ENCODE results near the gene CFAP46.

CFAP46 gene

DNA sequence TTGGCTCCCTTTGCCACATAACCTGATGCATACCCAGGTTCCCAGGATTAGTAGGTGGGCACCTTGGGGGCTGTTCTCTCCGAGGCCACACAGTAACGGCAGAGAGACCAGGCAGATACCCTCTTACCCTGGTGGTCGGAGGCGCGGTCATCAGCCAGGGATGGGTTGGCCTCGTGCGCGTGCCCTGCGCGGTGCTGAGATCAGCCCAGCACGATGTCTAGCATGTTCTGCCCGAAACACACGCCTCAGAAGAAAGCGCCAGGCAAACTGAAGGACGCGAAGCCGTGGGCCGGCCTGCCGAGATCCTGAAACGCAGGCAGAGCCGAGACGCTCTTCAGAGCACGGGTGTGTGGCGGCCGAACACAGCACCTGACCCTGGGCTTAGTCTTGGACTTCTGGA lies 34.7 kb upstream of the CFAP46 start:
- H3K27ac ChIP-seq = no peak overlapping the region
- TF ChIP-seq, protein P1, sequence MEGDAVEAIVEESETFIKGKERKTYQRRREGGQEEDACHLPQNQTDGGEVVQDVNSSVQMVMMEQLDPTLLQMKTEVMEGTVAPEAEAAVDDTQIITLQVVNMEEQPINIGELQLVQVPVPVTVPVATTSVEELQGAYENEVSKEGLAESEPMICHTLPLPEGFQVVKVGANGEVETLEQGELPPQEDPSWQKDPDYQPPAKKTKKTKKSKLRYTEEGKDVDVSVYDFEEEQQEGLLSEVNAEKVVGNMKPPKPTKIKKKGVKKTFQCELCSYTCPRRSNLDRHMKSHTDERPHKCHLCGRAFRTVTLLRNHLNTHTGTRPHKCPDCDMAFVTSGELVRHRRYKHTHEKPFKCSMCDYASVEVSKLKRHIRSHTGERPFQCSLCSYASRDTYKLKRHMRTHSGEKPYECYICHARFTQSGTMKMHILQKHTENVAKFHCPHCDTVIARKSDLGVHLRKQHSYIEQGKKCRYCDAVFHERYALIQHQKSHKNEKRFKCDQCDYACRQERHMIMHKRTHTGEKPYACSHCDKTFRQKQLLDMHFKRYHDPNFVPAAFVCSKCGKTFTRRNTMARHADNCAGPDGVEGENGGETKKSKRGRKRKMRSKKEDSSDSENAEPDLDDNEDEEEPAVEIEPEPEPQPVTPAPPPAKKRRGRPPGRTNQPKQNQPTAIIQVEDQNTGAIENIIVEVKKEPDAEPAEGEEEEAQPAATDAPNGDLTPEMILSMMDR (conservative IDR thresholded peaks at IDR 0.05) = no peak

DNA sequence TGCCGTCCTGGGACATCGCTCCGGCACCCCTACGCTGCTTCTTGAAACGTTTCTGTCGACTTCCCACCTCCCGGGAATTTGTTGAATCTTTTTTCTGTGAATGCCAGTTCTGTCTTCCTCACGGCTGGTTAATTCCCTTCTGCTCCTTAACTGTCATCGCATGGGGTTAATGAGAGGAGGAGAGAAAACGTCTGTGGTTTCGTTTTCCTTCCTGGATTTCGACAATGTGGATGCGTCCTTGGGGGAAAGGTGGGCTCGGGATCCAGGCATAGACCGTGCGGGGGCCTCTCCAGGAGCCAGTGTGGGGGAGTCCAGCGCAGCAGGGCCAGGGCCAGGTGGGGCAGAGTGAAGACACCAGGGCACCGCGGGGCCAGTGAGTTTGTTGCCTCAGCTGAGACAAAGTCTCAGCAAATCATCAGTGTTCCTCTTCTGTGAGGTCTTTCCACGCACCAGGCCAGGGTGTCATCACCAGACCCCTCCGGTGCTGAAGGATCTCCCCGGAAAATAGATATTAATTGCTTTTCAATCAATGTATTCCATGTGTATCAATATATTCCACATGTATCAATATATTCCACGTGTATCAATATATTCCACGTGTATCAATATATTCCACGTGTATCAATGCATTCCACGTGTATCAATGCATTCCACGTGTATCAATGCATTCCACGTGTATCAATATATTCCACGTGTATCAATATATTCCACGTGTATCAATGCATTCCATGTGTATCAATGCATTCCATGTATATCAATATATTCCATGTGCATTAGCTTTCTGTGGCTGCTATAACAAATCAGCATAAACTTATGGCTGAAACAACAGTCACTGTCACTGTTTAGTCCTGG lies 33.7 kb upstream of the CFAP46 start:
- no peak overlapping the region for H3K27ac ChIP-seq
- TF ChIP-seq, protein P1 (conservative IDR thresholded peaks at IDR 0.05) = no peak

DNA sequence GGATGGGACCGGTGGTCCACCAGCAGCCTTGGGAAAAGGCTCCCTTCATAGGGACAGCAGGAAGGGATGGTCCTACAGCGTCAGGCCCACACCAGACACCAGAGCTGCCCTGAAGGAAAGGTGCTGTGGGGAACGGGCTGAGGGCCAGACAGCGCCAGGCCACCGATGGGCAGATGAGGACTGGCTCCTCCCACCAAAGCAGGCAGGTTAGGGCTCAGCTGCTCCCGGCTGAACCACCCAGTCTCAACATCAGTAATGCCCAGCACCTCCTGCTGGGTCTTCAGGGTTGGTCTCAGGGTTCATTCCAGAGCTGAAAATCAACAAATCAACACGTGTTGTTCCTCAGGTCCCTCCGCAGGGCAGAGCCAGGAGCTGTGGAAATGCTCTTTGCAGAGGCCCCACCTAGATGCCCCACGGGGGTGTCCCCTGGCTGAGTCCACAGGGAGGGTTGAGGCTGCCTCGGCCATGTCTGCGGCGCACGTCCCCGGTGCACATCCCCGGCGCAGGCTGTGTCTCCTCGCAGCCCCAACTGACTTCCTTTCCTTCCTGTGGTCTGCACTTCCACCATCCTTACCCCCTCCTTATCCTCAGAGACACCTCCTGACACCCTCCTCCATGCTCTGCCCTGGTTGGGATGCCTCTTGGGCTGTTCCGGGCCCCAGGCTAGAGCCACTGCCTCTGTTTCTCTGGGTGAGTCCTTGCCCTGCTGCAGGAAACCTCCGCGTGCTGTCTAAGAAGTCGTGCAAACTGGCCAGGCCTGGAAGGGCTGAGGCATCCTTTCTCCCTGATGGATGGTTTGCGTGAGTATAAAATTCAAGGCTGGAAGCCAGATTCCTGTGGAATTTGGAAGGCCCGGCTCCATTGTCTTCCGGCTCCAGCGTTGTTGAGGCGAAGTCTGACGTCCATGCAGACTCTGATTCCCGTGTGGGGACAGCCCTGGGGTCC lies 32.8 kb upstream of the CFAP46 start:
- TF ChIP-seq, protein P1 (conservative IDR thresholded peaks at IDR 0.05) = no peak
- H3K27ac ChIP-seq = no peak overlapping the region

DNA sequence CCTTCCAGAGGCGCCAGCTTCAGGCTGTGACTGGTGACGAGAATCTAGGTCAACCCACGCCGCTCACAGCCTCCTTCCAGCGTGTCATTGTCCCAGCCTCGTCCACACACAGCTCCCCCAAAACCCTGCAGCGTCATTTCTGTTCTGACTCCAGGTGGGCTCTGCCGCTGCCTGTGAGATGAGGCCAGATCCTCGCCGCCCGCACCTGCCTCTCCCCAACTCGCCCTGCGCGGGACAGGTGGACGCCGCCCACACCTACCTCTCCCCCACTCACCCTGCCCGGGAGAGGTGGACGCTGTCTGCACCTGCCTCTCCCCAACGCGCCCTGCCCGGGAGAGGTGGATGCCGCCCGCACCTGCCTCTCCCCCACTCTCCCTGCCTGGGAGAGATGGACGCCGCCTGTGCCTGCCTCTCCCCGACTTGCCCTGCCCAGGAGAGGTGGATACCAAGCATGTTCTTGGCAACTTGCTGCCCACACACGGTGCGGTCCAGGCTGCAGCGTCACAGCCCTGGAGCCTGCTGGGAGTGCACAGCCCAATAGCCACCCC lies 32.0 kb upstream of the CFAP46 start:
- TF ChIP-seq, protein P1 (conservative IDR thresholded peaks at IDR 0.05) = no peak
- no peak overlapping the region for H3K27ac ChIP-seq

DNA sequence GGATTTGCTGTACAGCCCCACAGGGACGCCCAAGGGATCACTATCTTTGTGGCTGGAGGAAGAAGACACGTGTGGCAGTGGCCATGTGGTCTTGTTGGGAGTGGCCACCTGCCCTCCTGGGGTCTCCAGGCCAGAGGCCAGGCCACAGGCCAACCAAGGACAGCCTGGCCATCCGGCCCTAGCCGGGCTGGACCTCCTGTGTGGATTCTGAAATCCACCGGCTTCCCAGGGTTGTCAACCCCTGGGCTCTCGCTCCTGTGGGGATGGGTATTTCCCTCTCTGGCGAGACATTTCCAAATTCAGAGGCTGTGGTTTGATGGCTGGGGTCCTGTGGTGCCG lies 31.5 kb upstream of the CFAP46 start:
- TF ChIP-seq, protein P1 (conservative IDR thresholded peaks at IDR 0.05) = no peak
- H3K27ac ChIP-seq = no peak overlapping the region

DNA sequence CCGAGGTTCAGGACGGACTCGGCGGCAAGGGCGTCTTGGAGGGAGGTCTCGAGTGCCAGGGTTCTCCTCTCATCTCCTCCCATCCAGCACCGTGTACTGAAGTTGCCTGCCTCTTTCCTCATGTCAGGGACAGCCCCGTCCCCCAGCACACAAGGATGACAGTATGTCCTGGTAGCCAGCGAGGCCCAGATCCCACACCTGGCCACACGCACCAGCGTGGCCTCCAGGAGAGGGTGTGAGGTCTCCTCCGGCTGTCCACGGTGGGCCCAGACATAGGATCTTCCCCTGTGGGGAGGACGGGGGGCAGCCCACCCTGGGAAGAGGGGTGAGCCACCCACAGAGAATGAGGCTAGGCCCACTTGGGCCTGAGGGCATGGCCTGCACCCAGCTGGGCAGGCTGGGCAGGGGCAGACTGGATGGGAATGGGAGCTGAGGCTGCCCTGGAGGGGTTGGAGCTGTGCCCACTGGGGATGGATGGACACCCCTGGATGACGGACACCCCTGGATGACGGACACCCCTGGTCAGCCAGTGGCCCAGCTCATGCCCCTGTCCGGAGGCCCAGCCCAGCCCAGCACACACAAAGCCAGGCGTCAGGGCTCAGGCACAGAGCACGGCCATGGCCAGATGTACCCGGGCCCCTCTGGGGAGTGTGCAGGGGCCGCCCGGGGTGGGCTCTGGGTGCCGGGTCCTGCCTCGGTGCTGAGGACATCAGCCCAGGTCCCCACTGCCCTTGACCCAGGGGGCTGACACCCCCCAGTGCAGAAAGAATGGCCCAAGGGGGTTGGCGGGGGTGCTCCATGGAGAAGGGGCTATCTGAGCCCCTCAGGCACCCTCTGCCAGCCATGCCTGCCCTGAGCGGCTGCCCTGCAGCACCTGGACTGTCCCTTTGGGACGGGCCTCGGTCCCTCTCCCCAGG lies 30.9 kb upstream of the CFAP46 start:
- TF ChIP-seq, protein P1 (conservative IDR thresholded peaks at IDR 0.05) = no peak
- H3K27ac ChIP-seq = no peak overlapping the region
